ENCODE data around the gene ACSS1.
A peak's percentile ranks its signal among the peaks of the same experiment; 100 is the strongest.

Gene ACSS1

GRCh38 chr20:25058051-25058846, at the start of gene ACSS1:
ACSS1 (minus strand) TSS chr20:25058139; CDS start chr20:25058102, 37 bp downstream.
- H3K36me3 ChIP-seq (ENCODE audit: control insufficient read depth, insufficient read depth, low read length): no peaks in the 10 kb centered on the region
- H3K27me3 ChIP-seq (ENCODE audit: control insufficient read depth, insufficient read depth, low read length): peaks cover 86% of the 10 kb centered on the region
- H3K9ac ChIP-seq (ENCODE audit: low read depth, low read length): no peak within 1 kb of the TSS
- no peaks in the 10 kb centered on the region for H3K9me3 ChIP-seq (ENCODE audit: control insufficient read depth, insufficient read depth, low read length)
- peak within 1 kb of the TSS; percentile 62 for H3K4me3 ChIP-seq (ENCODE audit: low read depth, low read length)
- no peak within 1 kb of the TSS for H3K27ac ChIP-seq (ENCODE audit: low read depth, low read length)
- peaks cover 5% of the 10 kb centered on the region for H3K4me1 ChIP-seq (ENCODE audit: control insufficient read depth, insufficient read depth, low read length)

DNA sequence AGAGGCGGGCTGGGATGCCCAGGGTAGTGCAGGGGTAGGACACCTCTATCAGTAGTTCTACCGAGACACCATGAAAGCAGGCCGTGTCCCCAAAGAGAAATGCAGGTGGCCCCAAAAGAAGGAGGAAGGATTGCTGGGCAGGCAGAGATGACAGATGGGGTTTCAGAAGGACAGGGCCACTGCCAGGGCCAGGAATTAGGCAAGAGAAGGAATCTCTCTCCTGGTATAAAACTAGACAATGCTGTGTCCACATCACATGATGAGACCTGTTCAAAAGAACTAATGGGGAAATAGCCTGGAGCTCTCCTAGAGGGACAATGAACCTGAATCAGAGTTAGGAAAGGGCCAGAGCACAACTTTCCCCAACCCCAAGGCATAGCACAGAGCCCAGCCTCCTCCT, 45.6 kb upstream of the ACSS1 start:
- Histone ChIP-seq H3K27ac (ENCODE audit: low read depth, low read length) (no peak overlapping the region), H3K27me3 (ENCODE audit: control insufficient read depth, insufficient read depth, low read length) (no peaks in the 10 kb centered on the region), H3K9ac (ENCODE audit: low read depth, low read length) (no peak overlapping the region), H3K4me3 (ENCODE audit: low read depth, low read length) (no peak overlapping the region), H3K36me3 (ENCODE audit: control insufficient read depth, insufficient read depth, low read length) (no peaks in the 10 kb centered on the region), H3K9me3 (ENCODE audit: control insufficient read depth, insufficient read depth, low read length) (no peaks in the 10 kb centered on the region), H3K4me1 (ENCODE audit: control insufficient read depth, insufficient read depth, low read length) (no peaks in the 10 kb centered on the region)

GRCh38 chr20:25100914-25101313, 43.0 kb upstream of the ACSS1 start:
- no peak overlapping the region for H3K9ac ChIP-seq (ENCODE audit: low read depth, low read length)
- H3K9me3 ChIP-seq (ENCODE audit: control insufficient read depth, insufficient read depth, low read length): no peaks in the 10 kb centered on the region
- H3K27ac ChIP-seq (ENCODE audit: low read depth, low read length): no peak overlapping the region
- no peaks in the 10 kb centered on the region for H3K36me3 ChIP-seq (ENCODE audit: control insufficient read depth, insufficient read depth, low read length)
- H3K4me1 ChIP-seq (ENCODE audit: control insufficient read depth, insufficient read depth, low read length): no peaks in the 10 kb centered on the region
- H3K27me3 ChIP-seq (ENCODE audit: control insufficient read depth, insufficient read depth, low read length): no peaks in the 10 kb centered on the region
- H3K4me3 ChIP-seq (ENCODE audit: low read depth, low read length): no peak overlapping the region

- no peak overlapping the region for H3K4me3 ChIP-seq (ENCODE audit: low read depth, low read length)
- H3K9ac ChIP-seq (ENCODE audit: low read depth, low read length): no peak overlapping the region
- no peak overlapping the region for H3K27ac ChIP-seq (ENCODE audit: low read depth, low read length)
- no peaks in the 10 kb centered on the region for H3K27me3 ChIP-seq (ENCODE audit: control insufficient read depth, insufficient read depth, low read length)
- no peaks in the 10 kb centered on the region for H3K36me3 ChIP-seq (ENCODE audit: control insufficient read depth, insufficient read depth, low read length)
- no peaks in the 10 kb centered on the region for H3K4me1 ChIP-seq (ENCODE audit: control insufficient read depth, insufficient read depth, low read length)
- no peaks in the 10 kb centered on the region for H3K9me3 ChIP-seq (ENCODE audit: control insufficient read depth, insufficient read depth, low read length)
Observed at GRCh38 chr20:25099601-25100140, 41.7 kb upstream of the ACSS1 start.

DNA sequence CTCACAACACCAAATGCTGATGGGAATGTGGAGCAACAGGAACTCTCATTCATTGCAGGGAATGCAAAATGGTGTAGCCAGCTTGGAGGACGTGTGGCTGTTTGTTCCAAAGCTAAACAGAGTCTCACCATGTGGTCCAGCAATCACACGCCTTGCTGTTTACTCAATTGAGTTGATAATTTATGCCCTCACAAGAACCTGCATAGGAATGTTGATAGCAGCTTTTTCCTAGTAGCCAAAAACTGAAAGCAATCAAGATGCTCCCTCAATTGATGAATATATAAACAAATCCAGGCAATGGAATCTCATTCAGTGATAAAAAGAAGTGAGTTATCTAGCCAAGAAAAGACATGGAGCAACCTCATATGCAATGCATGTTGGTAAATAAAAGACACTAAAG, 39.6 kb upstream of the ACSS1 start:
- Histone ChIP-seq H3K4me3 (ENCODE audit: low read depth, low read length) (no peak overlapping the region), H3K27ac (ENCODE audit: low read depth, low read length) (no peak overlapping the region), H3K9me3 (ENCODE audit: control insufficient read depth, insufficient read depth, low read length) (no peaks in the 10 kb centered on the region), H3K9ac (ENCODE audit: low read depth, low read length) (no peak overlapping the region), H3K27me3 (ENCODE audit: control insufficient read depth, insufficient read depth, low read length) (no peaks in the 10 kb centered on the region), H3K4me1 (ENCODE audit: control insufficient read depth, insufficient read depth, low read length) (no peaks in the 10 kb centered on the region), H3K36me3 (ENCODE audit: control insufficient read depth, insufficient read depth, low read length) (no peaks in the 10 kb centered on the region)

GRCh38 chr20:25090492-25091429, 32.8 kb upstream of the ACSS1 start:
- Histone ChIP-seq H3K27me3 (ENCODE audit: control insufficient read depth, insufficient read depth, low read length) (peaks cover 45% of the 10 kb centered on the region), H3K9ac (ENCODE audit: low read depth, low read length) (no peak overlapping the region), H3K27ac (ENCODE audit: low read depth, low read length) (no peak overlapping the region)

DNA sequence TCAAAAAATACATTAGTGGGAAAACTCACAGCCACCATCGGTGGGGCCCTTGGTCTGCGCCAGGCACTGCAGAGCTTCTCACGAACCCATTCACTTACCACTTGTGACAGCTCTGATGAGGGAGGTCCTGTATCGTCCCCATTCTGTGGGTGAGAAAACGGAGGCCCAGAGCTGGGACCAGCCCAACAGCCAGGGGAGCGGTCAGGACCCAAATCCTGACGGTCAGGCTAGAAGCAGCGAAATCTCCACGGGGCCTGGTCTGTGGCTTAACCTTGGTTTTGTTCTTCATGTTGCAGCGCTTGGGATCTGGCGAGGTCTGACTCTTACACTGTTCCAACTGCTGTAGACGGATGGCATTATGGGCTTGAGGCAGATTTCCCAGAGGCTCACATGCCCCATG, 31.7 kb upstream of the ACSS1 start:
- Histone ChIP-seq H3K27me3 (ENCODE audit: control insufficient read depth, insufficient read depth, low read length) (peaks cover 56% of the 10 kb centered on the region), H3K9me3 (ENCODE audit: control insufficient read depth, insufficient read depth, low read length) (no peaks in the 10 kb centered on the region), H3K4me3 (ENCODE audit: low read depth, low read length) (no peak overlapping the region), H3K36me3 (ENCODE audit: control insufficient read depth, insufficient read depth, low read length) (no peaks in the 10 kb centered on the region), H3K27ac (ENCODE audit: low read depth, low read length) (no peak overlapping the region), H3K4me1 (ENCODE audit: control insufficient read depth, insufficient read depth, low read length) (no peaks in the 10 kb centered on the region), H3K9ac (ENCODE audit: low read depth, low read length) (no peak overlapping the region)

More at GRCh38 chr20:25090492-25091429, 32.8 kb upstream of the ACSS1 start:
- Histone ChIP-seq H3K36me3 (ENCODE audit: control insufficient read depth, insufficient read depth, low read length) (no peaks in the 10 kb centered on the region), H3K9me3 (ENCODE audit: control insufficient read depth, insufficient read depth, low read length) (no peaks in the 10 kb centered on the region), H3K4me1 (ENCODE audit: control insufficient read depth, insufficient read depth, low read length) (no peaks in the 10 kb centered on the region), H3K4me3 (ENCODE audit: low read depth, low read length) (no peak overlapping the region)

DNA sequence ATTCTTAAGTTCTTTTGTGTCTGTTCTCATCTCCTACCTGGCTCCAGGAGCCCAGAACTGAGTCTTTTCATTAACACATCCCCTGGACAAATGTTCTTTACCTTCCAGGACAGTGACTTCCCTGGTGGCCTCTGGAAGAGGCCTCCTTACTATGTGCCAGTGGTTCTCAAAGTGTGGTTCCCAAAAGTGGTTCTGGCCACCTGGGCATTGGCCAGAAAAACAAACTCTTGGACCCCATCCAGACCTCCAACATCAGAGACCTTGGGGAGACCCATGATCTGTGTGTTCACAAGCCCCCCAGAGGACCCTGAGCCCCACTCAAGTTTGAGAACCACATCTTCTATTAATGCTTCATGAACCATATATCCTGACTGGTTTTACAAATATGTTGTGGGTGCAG, 31.2 kb upstream of the ACSS1 start:
- Histone ChIP-seq H3K27ac (ENCODE audit: low read depth, low read length) (no peak overlapping the region), H3K9me3 (ENCODE audit: control insufficient read depth, insufficient read depth, low read length) (no peaks in the 10 kb centered on the region), H3K36me3 (ENCODE audit: control insufficient read depth, insufficient read depth, low read length) (no peaks in the 10 kb centered on the region), H3K4me3 (ENCODE audit: low read depth, low read length) (no peak overlapping the region), H3K27me3 (ENCODE audit: control insufficient read depth, insufficient read depth, low read length) (peaks cover 62% of the 10 kb centered on the region), H3K9ac (ENCODE audit: low read depth, low read length) (no peak overlapping the region), H3K4me1 (ENCODE audit: control insufficient read depth, insufficient read depth, low read length) (peaks cover 4% of the 10 kb centered on the region)

DNA sequence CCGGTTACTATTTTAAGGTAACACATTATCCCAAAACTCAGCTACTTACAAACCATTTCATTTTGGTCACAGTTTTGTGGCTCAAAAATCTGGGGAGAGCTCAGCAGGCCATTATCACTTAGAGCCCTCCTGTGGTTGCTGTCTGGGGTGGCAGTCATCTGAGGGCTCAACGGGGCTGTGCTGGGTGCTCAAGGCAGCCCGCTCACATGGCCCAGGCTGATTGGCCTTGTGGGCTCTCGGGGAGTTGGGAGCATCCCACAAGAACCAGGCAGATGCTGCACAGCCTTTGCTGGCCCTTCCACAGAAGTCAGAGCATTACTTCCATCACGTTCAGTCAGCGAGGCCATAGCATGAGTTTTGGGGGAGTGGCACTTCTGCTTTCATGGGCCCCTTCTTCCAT, 30.3 kb upstream of the ACSS1 start:
- H3K27me3 ChIP-seq (ENCODE audit: control insufficient read depth, insufficient read depth, low read length): peaks cover 70% of the 10 kb centered on the region
- H3K27ac ChIP-seq (ENCODE audit: low read depth, low read length): no peak overlapping the region
- H3K36me3 ChIP-seq (ENCODE audit: control insufficient read depth, insufficient read depth, low read length): no peaks in the 10 kb centered on the region
- no peak overlapping the region for H3K9ac ChIP-seq (ENCODE audit: low read depth, low read length)
- H3K4me3 ChIP-seq (ENCODE audit: low read depth, low read length): no peak overlapping the region
- H3K4me1 ChIP-seq (ENCODE audit: control insufficient read depth, insufficient read depth, low read length): peaks cover 12% of the 10 kb centered on the region
- H3K9me3 ChIP-seq (ENCODE audit: control insufficient read depth, insufficient read depth, low read length): no peaks in the 10 kb centered on the region

GRCh38 chr20:25087186-25087929, 29.4 kb upstream of the ACSS1 start:
- Histone ChIP-seq H3K4me1 (ENCODE audit: control insufficient read depth, insufficient read depth, low read length) (peaks cover 19% of the 10 kb centered on the region), H3K27me3 (ENCODE audit: control insufficient read depth, insufficient read depth, low read length) (peaks cover 79% of the 10 kb centered on the region), H3K9ac (ENCODE audit: low read depth, low read length) (no peak overlapping the region), H3K4me3 (ENCODE audit: low read depth, low read length) (no peak overlapping the region), H3K9me3 (ENCODE audit: control insufficient read depth, insufficient read depth, low read length) (no peaks in the 10 kb centered on the region), H3K36me3 (ENCODE audit: control insufficient read depth, insufficient read depth, low read length) (no peaks in the 10 kb centered on the region), H3K27ac (ENCODE audit: low read depth, low read length) (no peak overlapping the region)
